RCC 7860 (cell line): Measurements from ENCODE around the gene CDH10.

Experiments
- DNase-seq: peaks from one replicate; pipeline ENCODE4 v3.0.0-alpha.2; 2015; ENCODE audit warnings: low spot score
- FAIRE-seq: peaks from 2 replicates; lab custom pipeline; 2012; peaks lifted over from hg19 to GRCh38; lab: Jason Lieb, UNC

Gene CDH10

DNA sequence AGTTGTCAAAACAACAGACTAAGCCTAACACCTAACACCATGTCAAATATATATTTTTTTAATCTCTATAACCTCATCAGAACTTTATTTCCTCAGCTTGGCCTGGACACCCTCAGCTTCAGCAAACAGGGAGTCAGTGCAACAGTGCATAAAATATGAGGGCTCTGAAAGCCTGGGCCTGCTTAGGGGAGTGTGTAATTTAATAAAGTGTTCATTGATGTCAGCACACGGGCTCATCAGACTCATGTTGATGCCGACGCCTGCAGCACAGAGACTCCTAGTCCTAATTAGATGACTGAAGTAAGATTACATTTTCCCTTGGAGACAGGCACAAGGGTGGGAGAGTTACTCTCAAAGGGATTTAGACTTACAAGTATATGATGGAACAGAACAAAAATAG, 37.8 kb downstream of the CDH10 start:
- DNase-seq (no peak), FAIRE-seq (no peak)

DNA sequence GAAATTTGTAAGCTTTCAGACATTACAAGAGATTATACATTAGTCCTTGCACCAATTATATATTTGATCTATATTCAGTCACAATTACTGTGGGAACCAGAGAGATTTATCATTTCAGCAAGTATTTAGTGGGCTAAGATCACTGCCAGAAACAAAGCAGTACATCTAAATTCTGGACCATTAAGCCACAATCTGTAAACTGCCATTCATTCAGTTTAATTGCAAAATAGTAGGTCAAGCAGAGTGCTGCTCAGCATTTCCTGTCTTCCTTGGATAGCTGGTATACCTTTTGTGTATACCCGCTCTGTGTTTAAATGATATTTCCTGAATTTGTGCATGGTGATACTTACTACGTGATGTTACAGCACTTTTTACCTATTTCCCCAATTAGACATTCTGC, 42.6 kb downstream of the CDH10 start:
- FAIRE-seq, result no peak
- no peak for DNase-seq

DNA sequence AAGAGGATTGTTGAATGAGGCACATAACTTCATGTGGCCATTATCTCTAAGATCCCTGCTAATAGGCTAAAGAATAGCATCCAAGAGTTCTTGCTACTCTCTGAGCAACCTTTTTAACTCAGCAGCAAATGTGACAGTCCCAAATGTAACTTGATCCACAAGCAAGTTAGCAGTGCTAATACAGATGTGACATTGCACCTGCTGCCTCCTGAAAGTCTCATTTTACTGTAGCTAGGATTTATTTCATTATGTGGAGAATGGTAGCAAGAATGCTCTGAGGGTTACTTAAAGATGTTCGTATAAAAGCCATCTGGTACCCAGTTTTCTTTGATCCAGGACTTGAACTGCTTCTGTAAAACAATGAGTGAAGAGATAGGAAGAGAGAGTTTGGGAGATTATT, 45.8 kb downstream of the CDH10 start:
- DNase-seq (no peak), FAIRE-seq (no peak)

DNA sequence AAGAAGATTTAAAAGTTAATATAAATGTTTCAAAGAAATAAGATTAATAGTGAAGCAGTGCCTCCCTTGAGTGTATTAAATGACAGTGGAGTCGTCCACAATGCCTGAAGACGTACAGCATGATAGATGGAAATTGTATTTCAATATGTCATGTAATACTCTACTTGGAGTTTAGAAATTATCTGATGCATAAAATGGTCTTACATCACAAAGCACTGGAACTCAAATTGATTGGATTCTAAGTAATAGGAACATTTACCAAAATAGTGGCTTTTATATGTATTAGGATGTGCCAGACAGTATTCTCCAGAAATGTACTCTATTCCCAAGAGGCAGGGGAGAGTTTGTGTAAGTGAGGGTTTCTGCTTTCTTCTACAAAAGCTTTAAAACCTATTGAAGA, 49.4 kb downstream of the CDH10 start:
- DNase-seq, result no peak
- FAIRE-seq, result no peak

DNA sequence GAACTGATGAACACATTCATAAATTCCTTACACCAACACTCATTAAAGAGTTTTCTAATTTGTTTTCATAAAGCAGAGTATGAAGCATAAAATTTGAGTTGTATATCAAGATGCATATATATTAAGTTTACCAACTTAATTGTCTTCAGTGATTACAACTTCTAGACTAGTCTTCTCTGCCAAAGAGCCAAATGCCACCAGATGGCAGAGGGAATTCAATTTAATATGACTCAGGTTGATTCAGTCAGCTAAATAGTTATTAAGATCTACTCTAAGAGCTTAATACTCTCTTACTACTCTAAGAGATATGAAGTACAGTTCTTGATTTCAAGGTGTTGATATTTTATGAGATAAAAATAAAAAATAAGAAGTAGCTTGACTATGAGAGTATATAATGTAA, 53.4 kb downstream of the CDH10 start:
- FAIRE-seq, result no peak
- no peak for DNase-seq

DNA sequence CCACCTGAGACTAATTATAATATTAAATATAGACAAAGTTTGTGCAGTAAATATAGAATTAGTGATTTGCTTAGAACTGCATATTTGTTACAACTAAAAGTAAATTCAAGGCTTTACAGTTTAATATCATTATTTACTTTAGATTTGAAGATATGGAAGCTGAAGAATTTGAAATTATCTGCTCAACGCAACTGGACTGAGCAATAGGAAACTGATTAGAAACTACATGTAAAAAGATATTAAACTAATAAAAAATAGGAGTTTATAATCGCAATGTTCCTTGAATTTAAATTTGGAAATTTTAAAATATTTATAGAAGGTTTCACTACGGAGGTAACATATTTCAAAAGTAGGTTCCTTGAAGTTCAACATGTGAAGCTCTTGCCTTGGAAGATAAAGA, 55.2 kb downstream of the CDH10 start:
- no peak for FAIRE-seq

DNA sequence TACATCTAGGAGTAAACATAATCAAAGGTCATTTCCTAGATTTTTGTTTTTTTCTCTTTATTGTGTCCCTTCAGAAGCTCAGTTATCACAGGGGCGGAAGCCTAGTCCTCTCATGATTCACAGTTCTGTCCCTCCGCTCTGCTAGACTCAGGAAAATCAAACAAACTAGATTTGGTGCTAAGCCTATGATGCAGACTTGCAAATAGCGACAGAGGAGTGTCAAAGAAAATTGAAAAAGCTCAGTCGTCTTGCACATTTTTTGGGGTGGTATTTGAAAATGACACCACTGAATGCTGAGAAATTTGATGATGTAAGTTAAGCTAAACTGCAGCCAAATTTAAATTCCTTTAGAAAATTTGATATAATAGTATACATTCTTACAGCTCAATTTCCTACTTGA, 59.0 kb downstream of the CDH10 start:
- FAIRE-seq (no peak), DNase-seq (no peak)

More for the DNA sequence above, 55.2 kb downstream of the CDH10 start:
- no peak for DNase-seq

DNA sequence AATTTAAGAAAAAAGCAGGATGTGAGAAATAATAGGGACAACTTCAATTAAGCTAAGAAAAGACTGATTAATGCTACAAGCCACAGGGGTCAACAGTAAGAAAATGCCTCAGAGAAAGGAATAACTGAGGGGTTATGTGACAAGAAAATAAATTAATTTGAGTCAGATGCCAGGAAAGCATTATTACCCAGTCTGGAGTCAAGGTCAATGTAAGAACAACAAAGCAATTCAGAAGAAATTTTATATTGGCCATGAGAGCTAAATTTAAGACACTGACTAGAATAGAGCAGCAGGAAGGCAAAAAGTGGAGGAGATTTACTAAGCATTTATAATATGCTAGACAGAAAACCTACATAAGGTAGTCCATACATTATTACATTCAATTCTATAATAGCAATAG, 73.5 kb downstream of the CDH10 start:
- DNase-seq (no peak), FAIRE-seq (no peak)

DNA sequence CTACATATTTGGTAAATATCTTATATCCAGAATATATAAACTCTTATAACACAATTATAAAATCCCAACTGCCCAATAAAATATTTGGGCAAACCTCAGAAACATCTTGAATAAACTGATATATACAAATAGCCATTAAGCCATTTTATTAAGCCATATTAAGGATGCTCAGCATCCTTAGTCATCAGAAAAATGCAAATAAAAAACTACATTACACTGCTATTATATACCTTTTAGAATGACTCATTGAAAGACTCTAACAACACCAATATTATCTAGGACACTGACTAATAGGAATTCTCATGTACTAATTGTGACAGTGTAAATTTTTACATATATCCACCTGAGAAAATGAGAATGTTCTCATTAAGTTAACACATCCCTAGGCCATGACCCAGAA, 77.8 kb downstream of the CDH10 start:
- no peak for FAIRE-seq
- no peak for DNase-seq

DNA sequence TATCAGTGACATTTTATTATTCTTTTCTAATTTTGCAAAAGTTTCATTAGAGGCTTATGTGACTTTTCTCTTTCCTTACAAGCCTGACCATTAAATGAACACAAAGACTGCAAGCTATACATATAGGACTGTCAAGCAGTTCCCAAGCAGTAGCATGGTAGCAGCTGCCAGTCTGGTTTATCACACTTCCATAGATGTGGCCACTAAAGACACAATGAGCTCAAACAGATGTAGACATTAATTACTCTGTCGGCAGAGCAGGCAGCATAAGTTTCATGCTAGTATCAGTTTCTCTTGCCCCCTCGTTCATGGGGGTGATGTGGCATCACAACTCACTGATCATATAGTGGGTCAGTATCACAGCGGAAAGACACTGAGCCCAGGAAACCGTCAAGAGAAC, 89.5 kb downstream of the CDH10 start:
- no peak for DNase-seq
- no peak for FAIRE-seq

DNA sequence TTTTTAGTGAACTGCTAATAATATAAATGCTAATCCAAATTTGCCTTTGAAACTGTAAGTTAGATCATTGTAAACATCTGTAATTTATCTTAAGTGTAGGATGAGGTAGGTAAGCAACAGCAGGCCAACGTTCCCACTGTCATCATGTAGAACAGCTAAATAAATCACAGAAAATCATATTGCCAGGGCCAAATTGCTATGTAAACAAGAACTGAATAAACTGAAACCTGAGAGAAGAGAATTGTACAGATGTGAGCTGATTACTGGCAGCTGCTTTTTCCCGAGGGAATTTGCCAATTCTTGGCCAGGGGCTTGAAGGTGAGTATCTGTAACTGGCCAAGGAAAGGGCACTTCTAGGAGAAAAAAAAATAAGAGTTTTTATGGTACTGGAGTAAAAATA, 97.6 kb downstream of the CDH10 start:
- FAIRE-seq (no peak), DNase-seq (no peak)

DNA sequence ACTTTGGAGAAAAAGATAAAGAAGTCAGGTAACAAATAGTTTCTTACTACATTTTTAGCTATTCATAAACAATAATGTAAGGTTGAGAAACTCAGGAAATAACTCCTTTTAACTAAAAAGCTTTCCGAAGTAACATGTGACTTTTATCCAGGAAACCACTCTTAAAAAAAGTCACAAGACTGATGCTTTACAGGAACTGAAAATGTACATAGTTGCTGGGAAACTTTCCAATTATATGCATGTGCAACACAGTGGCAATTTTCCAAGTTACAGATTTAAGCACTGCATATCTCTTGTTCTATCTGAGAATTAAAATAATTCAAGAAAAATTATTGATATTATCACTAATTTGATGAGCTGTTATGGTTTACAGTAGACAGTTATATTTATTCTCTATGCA, 105.2 kb downstream of the CDH10 start:
- DNase-seq, result no peak
- no peak for FAIRE-seq

DNA sequence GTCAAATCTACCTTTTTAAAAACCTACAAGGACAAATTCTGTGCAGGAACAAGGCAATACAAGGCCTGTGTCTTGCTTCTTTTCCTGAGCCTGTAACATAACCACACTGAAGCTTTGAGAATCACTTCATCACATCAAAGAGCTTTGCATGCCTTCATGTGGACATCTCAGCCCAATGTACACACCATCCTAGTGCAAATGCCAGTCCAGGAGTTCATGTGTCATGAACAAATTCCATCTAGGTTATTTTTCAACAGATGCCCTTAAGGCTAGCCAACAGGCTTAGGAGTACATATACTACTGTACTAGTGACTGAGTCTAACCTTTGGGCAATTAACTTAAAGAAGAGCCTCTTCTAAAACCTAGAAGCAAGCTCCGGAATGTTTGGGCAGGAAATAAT, 106.4 kb downstream of the CDH10 start:
- no peak for FAIRE-seq
- DNase-seq, result no peak

DNA sequence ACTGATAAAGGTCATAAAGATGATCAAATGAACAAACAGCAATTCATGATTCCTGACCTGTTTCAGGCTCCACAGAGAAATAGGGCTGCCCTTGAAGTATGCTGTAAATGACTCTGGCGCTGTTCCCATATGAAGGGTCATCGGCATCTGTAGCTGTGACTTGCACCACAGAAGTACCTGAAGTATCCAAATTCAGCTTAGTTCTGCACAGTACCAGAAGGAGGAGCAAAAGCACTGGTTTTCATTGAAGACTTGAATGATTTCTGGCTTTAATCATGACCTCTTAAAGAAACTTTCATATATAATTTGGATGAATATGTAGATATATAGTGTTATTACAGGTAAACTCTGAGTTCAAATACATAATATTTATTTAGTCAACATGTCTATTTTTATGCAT, 109.1 kb downstream of the CDH10 start:
- FAIRE-seq, result no peak
- no peak for DNase-seq

DNA sequence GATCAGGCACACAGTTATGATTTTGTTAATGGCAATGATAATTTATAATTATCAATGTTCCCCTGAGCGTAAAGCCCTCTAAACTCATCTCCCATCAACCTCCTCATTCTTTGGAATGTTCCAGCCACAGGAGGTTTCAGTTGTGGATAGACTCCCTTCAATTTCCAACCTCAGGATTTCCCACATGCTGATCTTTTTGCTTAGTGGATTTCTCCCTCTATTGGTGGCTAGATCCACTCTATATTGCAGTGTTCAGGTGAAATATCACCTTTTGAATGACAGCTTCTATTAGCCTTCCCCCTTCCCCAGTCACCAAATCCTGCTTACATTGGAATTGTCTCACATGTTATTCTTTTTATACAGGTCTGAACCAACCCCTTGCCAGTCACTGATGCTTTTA, 113.9 kb downstream of the CDH10 start:
- DNase-seq (no peak), FAIRE-seq (no peak)

DNA sequence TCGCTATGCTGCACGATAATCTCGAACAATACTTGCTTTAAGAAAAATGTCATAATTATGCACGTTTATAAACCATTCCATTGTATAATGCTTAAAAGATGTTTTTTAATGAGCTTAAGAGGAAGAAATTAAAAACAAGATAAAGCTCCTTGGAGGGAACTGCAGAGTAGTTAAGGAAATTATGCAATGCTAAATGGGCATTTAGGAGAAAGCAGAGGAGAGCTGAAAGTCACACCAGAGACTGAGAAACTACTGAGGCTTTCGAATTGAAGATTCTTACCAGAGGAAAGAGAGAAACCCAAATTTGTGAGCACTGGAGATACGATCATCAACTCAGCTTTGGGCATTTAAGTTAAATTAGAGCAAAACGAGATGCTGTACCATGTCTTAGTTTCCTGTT, 119.4 kb downstream of the CDH10 start:
- FAIRE-seq, result no peak
- no peak for DNase-seq

DNA sequence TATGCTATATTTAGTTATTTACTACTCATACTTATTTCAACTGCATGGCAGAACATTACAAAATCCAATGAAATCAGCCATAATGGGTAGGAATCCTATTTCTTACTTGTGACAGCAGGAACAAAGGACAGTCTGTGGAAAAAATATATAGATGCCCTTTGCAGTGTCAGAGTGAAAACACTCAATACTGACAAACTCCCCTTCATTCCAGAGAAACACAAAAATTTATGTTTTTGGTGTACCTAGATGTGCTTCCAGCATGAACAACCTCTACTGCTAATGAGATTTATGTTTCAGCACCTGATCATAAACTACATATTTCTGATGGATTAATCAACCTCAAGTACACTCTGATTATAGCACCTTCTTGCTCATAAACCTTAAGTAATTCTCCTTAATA, 132.4 kb downstream of the CDH10 start:
- FAIRE-seq, result no peak
- DNase-seq, result no peak

DNA sequence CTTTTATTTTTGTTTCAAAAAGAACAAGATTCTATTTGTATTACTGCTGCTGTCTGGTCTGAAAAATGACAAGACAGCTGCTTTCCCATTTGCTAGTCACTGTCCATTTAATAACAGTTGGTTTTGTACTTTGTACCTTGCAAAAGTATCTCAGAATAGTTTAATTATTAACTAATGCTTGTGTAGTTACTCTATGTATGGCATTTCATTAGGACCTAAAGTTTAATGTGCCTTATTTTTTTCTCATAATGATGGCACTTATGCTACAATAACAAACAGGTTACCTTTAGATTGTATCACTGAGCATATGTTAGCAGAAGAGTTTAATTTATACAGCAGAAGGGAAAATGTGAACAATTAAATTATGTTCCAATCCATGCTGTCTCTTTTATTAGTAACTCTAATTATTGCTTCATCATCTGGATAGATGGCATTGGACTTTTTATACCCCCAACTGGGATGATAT, 134.2 kb downstream of the CDH10 start:
- FAIRE-seq, result no peak
- DNase-seq, result no peak

DNA sequence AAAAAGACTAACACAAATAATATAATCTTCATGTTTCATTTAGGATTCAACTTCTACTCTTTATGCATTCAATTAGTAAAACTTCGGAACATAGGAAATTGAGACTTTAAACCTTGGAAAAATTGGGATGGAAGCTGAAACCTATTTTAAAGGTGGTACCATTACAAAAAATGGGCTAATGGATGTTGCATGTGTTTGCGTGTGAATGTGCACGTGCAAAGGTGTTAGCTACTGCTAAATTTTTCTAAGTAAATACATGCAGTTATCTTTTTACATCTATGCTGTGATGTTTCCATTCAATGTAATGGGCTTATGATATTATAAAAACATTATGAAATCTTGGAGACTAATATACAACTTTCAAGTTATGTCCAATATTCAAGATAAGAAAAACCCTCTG, 134.8 kb downstream of the CDH10 start:
- FAIRE-seq (no peak), DNase-seq (no peak)

DNA sequence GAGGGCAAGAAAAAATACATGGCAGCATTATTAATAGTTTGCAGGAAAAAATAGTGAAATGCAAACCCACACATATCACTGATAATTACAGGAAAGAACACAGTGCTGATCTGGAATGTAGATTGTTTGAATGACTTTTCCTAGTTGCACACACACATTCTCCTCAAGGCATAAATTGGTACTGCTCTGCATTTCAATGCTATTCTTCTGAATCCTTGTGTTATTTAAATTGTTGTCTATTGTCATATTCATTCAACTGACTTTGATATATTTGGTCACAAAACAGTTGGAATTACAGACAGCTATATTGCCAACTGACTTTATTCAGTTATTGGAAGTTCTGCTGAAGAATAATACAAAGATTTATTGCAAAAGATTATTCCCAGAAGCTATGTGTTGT, 139.5 kb downstream of the CDH10 start:
- DNase-seq (no peak), FAIRE-seq (no peak)

DNA sequence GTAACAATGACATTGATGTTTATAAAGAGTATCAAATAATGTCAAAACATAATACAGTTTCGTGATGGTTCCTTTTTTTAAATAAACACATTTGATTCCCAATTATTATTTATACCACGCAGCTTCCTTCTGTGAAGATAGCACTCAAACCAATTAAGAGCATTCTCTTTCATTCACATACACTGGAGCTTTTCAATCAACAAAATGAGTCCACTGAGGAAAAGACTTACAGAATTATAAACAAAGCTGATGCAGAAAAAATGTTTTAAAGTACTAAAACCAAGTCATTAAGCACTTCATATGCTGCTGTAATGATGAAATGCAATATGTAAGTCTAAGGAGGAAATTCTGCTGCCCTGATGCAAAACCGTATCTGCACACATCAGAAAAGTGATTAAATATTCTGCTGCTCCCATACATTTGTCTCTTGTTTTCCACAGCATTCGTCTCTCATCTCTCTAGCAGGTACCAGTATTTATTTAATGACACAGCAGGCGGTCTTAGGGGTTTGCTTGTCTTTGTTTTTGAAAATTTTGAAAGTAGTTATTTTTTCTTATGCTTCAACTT, 147.1 kb downstream of the CDH10 start:
- DNase-seq (no peak), FAIRE-seq (no peak)

DNA sequence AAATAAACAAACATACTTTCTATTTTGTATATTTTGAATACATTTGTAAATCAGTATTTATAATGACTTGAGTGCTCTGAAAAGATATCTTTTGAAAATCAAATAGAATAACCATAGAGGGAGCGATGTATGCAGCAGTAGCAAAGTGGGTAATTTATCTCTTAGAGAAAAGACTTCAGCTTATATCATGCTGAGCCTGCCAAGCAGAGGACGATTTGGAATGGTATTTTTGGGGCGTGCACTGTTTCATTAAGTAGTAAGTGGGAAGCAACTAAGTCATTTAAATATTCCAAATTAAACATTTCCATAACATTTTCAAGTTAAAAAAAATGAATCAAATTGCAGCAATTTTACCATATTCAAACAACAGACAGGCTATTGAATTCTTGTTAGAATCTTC, 147.6 kb downstream of the CDH10 start:
- no peak for DNase-seq
- FAIRE-seq, result no peak

DNA sequence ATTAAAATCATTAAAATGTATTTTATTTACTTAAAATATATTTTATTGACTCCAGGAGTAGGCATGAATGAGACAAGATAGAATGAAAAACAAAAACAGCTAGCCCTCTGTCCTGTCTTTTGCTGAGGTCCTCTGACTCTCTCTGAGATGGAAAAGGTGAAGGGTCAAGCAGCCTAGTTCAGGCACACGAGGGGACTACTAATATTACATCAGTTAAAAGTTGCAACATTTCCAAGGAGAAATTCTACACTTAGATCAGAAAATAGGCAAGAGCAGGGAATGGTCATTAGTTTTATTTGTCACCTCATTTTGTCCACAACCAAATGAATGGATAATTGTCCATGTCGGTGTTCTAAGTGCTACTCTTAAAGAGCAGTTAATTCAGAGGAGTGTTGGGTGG, 148.5 kb downstream of the CDH10 start:
- DNase-seq, result no peak
- no peak for FAIRE-seq

DNA sequence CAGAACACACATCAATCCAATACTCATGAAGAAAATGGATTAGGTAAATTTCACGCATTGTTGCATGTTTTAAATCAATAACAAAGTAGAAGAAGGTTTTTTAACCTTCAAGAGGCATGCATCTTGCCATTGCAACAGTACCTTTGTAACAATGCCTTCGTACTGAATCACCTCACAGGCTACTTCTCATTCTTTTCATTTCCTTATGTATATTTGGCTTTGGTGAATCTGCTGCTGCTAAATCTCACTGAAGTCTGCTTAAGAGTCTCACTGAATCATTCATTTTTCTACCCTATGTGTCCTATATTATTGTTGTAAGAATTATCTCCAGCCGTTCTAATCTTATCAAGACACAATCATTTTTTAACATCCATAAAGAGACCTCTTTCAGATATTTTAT, 152.5 kb downstream of the CDH10 start:
- no peak for DNase-seq
- FAIRE-seq, result no peak
